Inferior parietal cortex (tissue), 1 donor: ENCODE results near the gene UBE2C.
"Not testable (repeated sequence)": the region's sequence is repeated elsewhere in the genome, so short reads cannot be mapped to it uniquely, and the experiment has no call there.

Experiments used
- DNase-seq: peaks from one replicate; pipeline ENCODE4 v3.0.0-alpha.2; 2016; ENCODE audit errors: extremely low spot score

UBE2C gene

GRCh38 chr20:45812157-45813005 lies at the start of gene UBE2C:
Gene UBE2C (plus strand): TSS chr20:45812644. CDS start chr20:45812696, 52 bp downstream.
- DNase-seq = peak; percentile 100

GRCh38 chr20:45764618-45765282 lies 47.7 kb upstream of the UBE2C start:
- DNase-seq = not testable (repeated sequence)

GRCh38 chr20:45765307-45765875 lies 47.1 kb upstream of the UBE2C start:
- DNase-seq = no peak

DNA sequence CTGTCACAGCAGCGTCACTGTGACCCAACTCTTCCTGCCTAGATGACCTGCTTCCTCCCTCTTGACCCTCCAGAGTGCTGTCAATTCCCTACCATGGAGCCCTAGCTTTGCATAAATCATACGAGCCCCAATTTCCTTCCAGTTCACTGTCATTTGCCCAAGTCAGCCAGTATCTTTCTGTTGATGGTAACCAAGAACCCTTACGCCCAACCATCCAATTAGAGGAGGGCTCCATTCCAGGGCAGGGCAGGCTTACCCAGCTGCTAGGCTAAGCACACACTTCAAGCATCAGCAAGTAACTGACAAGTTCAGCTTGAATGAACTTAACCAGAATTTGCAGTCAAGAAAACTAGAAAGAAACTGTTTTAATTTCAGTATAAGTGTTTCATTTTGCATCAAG lies 46.5 kb upstream of the UBE2C start:
- DNase-seq = no peak

- DNase-seq = no peak
These were observed 44.0 kb upstream of the UBE2C start for GRCh38 chr20:45768479-45768878.

GRCh38 chr20:45771182-45771759 lies 41.2 kb upstream of the UBE2C start:
- DNase-seq = peak; percentile 95

GRCh38 chr20:45772693-45773092 lies 39.8 kb upstream of the UBE2C start:
- no peak for DNase-seq

- no peak for DNase-seq
These were observed 37.5 kb upstream of the UBE2C start for GRCh38 chr20:45774945-45775344.

- DNase-seq = no peak
These were observed 37.0 kb upstream of the UBE2C start for GRCh38 chr20:45775411-45775810.

GRCh38 chr20:45776931-45777330 lies 35.5 kb upstream of the UBE2C start:
- no peak for DNase-seq

GRCh38 chr20:45779011-45779915 lies 33.2 kb upstream of the UBE2C start:
- peak; percentile 39 for DNase-seq

GRCh38 chr20:45780159-45780558 lies 32.3 kb upstream of the UBE2C start:
- no peak for DNase-seq

- no peak for DNase-seq
These were observed 31.0 kb upstream of the UBE2C start for GRCh38 chr20:45781391-45781931.

DNA sequence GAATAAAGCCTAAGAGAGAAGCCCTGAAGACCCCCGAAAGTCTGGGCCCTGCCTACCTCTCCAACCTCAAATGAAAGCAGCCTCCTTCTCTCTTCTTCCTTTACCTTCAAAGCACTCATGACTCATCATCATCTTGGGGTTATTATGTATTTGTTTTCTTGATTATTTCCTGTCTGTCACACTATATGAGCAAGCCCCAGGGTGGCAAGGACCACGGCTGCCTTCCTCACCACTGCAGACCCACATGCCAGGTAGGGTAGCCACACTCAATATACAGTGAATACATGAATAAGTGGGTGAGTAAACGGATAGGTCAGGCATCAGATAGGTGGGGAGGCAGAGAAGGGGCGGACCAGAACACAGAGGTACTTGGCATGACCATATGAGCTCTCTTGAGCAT lies 29.6 kb upstream of the UBE2C start:
- DNase-seq = no peak

DNA sequence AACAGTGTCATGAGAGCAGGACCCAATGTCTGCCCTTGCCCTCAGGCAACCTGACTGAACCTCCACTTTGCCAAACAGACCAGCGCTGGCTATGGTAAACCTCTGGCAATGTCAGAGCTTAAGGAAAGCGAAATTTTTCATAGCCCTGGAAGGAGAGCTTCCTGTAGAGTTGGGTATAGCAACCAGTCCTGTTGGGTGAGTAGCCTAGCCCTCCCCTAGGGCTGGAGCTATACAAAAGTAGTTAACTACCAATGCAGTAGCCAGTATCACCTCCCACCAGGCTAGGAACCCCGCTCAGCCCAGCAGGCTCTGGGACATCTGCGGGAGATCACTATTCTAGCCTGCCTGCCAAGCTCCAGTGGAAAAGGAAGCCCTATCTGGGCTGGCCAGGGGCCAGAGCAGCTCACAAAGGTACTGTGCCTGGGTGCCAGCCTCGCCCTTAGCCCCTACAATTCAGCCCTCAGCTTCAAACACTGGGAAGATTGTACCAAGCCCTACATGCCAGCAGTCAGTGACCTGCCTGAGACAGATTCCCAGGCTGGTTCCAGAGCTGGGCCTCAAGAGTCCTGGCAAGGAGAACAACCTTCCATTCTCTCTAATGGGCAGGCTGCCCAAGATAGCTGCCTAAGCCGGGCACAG lies 28.7 kb upstream of the UBE2C start:
- no peak for DNase-seq

DNA sequence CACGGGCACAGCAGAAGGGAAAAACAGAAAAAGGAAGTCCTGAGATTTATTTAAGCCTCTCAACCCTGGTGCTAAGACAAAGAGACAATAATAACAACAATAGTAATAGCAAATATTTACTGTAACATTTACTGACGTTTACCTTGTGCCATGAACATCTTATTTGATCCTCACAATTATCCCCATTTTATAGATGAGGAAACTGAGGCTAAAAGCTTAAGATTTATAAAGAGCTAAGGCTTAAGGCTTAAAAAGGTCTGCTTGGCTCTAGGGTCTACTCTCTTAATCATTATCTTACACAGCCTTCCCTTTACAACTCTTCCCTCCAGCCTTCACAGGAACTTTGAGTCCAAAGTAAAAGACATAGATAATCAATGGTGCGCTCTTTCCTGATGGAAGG lies 24.1 kb upstream of the UBE2C start:
- DNase-seq = no peak

GRCh38 chr20:45792317-45793118 lies 19.9 kb upstream of the UBE2C start:
- no peak for DNase-seq

- no peak for DNase-seq
These were observed 15.9 kb upstream of the UBE2C start for GRCh38 chr20:45796337-45797065.

GRCh38 chr20:45797510-45797909 lies 14.9 kb upstream of the UBE2C start:
- DNase-seq = not testable (repeated sequence)
